Mesenteric fat pad (tissue), 1 donor: Measurements from ENCODE around the gene TEAD2. TPM values are rescaled to one million over a fixed set of nuclear protein-coding genes. Genes with fewer than 3 reads are reported as not detected.
A peak's percentile ranks its signal among the peaks of the same experiment; 100 is the strongest.
"Not testable (repeated sequence)": the region's sequence is repeated elsewhere in the genome, so short reads cannot be mapped to it uniquely, and the experiment has no call there.

Experiments used
- DNase-seq: peaks from one replicate; pipeline ENCODE4 v3.0.0-alpha.2; 2020; ENCODE audit warnings: low spot score
- total RNA-seq: library from RNA; stranded (reverse); fragmentation: NEBNext Ultra II Directional; extraction: Animal tissue kit (Norgen Biotek cat#: 25700); gene quantifications from one replicate; pipeline ENCODE4 v1.2.1, GENCODE V29; 2021
- donor health status: DM: yes; HTN: yes; CAD: no.

The TEAD2 gene
- total RNA-seq, 1 donor from 2014 or later, result 48.3 TPM

- DNase-seq, result peak; percentile 88
Measured at GRCh38 chr19:49333811-49334288, 28.4 kb downstream of the TEAD2 start.

GRCh38 chr19:49333418-49333805 lies 28.8 kb downstream of the TEAD2 start:
- DNase-seq, result peak; percentile 53

GRCh38 chr19:49332691-49333417 lies 29.4 kb downstream of the TEAD2 start:
- peak; percentile 60 for DNase-seq

GRCh38 chr19:49331616-49332055 lies 30.6 kb downstream of the TEAD2 start:
- DNase-seq, result peak; percentile 16

GRCh38 chr19:49331187-49331586 lies 31.0 kb downstream of the TEAD2 start:
- DNase-seq, result peak; percentile 41

- no peak for DNase-seq
Measured at GRCh38 chr19:49328741-49329140, 33.5 kb downstream of the TEAD2 start.

DNA sequence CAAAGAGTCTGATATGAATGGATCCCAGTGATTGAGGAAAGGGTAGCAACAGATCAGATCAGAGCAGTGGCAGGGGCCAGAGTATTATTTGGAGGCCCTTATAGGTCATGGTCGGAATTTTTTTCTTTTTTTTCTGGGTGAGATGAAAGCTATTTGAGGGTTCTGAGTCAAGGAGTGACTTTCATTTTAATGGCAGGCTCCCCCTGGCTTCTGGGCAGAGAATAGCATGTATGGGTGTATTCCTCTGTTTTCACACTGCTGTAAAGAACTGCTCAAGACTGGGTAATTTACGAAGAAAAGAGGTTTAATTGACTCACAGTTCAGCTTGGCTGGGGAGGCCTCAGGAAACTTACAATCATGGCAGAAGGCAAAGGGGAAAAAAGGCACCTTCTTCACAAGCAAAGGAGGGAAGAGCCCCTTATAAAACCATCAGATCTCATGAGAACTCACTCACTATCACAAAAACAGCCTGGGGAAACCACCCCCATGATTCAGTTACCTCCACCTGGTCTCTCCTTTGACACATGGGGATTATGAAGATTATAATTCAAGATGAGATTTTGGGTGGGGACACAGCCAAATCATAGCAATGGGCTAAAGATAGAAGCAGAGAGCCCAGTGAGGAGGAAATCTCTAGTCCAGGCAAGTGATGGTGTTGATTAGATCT lies 34.2 kb downstream of the TEAD2 start:
- peak; percentile 1 for DNase-seq

- no peak for DNase-seq
Measured at GRCh38 chr19:49326165-49326704, 36.0 kb downstream of the TEAD2 start.

DNA sequence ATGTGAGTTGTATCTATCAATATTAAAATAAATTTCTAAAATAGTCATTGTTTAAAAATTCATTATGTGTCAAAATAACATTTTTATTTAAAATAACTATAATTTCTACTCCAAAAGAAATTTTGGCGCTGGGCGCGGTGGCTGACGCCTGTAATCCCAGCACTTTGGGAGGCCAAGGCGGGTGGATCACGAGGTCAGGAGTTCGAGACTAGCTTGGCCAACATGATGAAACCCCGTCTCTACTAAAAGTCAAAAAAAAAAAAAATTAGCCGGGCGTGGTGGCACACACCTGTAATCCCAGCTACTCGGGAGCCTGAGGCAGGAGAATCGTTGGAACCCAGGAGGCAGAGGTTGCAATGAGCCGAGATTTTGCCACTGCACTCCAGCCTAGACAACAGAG lies 36.5 kb downstream of the TEAD2 start:
- peak; percentile 9 for DNase-seq

DNA sequence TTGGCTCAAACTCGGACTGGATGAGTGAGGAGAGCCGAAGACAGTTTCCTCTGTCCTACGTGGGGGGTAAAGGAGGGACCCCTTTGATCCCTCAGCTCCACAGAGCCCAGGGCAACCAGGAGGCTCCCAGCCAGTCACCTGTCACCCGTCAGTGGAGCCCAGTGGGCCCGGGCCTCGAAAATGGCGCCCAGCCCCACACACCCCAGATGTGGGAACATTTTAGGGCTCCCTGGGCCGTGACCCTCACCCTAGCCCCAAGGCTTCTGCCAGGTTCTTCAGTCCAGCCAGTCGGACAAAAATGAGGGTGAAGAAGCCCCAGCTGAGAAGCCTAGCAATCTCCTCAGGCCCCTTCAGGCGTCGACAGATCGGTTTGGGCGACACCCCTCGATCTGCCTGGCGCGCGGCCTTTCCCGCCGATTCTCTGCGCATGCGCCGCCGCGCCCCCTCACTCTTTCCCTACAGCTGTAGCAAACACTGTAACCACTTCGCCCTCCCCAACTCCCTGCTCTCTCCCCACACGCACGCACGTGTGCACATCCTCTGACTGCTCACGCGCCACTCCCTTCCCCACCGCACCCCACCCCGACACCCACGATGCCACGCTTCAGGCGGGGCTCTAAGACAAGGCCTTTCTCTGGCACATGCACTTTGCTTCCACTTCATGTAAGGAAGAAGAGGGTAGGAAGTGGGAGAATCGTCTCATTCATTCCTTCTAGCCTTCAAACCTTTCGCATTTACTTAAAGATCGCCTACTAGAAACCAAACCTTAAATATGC lies 37.2 kb downstream of the TEAD2 start, which contains the start of gene SLC6A16:
Gene SLC6A16 (minus strand): TSS at position 391 of the 776 bp plus-strand sequence. CDS start 13,844 bp downstream, outside the sequence.
- DNase-seq, result peak; percentile 88

DNA sequence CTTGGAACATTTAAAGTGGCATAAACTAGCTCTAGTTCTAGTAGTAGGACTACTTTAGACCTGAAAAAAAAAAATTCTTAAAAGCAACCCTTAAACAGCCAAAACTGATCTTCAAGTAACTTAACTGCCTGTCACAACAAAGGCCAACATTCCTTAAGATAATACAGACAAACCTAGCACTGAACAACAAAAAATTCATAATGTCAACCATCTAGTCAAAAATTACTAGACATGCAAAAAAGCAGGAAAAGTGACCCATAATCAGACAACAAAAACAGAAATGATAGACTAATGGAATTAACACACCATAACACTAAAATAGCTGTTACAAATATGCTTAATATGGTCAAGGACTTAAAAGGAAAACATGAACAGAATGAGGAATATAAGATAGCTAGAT lies 43.9 kb downstream of the TEAD2 start:
- no peak for DNase-seq

DNA sequence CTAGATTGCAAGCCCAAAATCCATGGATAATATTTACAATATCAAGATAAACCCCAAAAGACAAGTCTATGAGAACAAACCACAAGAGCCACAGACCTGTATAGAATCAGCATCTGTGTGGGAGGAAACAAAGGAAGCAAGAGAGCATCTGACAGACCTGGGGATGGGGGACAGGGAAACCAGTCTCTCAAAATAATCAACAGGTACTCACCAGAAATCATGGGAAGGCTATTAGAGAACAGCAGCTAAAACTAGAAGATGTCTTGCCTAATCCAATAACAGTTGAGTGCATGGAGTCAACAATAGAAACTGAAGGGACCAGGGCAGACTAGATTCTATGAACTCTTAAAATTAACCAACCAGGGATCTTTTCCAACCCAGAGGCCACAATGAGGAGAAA lies 45.9 kb downstream of the TEAD2 start:
- DNase-seq, result no peak

DNA sequence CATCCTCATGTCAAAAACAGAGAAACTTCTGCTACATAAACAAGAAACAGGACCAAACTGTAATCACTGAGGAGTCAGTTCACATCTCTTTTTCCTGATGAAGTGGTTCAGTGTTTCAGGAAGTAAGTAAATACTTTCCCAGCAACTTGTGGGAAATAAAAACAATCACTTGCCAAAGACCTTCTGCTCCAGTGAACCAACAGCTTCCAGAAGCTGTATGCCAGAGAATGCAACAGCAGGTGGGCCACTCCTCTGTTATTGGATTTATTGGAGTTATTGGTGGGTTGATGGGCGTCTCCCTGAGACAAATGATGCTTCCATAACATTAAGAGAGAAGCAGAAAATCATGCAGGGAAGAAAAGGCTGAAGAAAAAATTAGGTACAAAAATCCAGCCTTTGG lies 47.1 kb downstream of the TEAD2 start:
- no peak for DNase-seq

DNA sequence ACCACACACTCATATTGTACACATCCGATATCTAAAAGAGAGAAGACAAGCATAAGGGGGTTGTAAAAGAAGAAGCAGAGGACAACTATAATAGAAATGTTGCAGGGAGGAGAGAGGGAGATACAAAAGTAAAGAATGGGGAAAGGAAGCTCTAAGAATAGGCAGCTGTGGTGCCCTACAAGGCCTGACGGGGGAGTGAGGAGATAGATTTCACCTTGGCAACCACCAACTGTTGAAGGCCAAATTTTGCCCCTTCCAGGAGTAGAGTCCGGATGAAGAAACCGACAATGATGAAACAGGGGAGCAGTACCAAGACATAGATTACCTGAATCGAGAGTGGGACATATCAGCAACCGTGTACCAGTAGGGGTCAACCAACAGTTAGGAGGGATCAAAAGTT lies 53.1 kb downstream of the TEAD2 start:
- DNase-seq, result no peak

DNA sequence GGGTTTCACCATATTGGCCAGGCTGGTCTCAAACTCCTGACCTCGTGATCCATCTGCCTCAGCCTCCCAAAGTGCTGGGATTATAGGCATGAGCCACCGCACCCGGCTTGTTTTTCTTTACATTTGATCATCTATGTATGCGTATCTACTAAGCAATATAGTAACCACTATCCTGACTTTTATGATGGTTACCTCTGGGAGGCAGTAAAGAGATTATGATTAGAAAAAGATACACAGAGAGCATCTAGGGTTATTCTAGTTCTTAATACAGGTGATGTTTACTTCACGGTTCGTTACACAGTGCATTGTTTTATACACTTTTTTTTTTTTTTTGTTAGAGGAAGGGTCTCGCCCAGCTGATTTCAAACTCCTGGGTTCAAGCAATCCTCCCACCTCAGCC lies 55.5 kb downstream of the TEAD2 start:
- not testable (repeated sequence) for DNase-seq

- no peak for DNase-seq
Measured at GRCh38 chr19:49301866-49302252, 60.4 kb downstream of the TEAD2 start.

GRCh38 chr19:49301165-49301865 lies 60.9 kb downstream of the TEAD2 start:
- DNase-seq, result peak; percentile 92

DNA sequence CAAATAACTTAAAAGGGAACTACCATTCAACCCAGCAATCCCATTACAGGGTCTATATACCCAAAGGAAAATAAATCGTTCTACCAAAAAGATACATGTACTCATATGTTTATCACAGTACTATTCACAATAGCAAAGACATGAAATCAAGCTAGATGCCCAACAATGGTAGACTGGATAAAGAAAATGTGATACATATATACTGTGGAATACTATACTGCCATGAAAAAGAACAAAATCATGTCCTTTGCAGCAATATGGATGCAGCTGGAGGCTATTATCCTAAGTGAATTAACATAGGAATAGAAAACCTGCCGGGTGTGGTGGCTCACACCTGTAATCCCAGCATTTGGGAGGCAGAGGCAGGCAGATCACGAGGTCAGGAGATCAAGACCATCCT lies 63.6 kb downstream of the TEAD2 start:
- DNase-seq, result not testable (repeated sequence)

GRCh38 chr19:49297403-49297802 lies 64.8 kb downstream of the TEAD2 start:
- no peak for DNase-seq

- DNase-seq, result peak; percentile 11
Measured at GRCh38 chr19:49295208-49295880, 66.9 kb downstream of the TEAD2 start.
